Measurements from ENCODE around the gene LENEP. TPM values are rescaled to one million over a fixed set of nuclear protein-coding genes. Genes with fewer than 3 reads are reported as not detected.

LENEP gene
- total and polyA plus RNA-seq, 2 of the 8 experiments (the other 6 are each of a cell fraction or from before 2014, with no cell fraction given): 1.3 TPM; not detected in 1

DNA sequence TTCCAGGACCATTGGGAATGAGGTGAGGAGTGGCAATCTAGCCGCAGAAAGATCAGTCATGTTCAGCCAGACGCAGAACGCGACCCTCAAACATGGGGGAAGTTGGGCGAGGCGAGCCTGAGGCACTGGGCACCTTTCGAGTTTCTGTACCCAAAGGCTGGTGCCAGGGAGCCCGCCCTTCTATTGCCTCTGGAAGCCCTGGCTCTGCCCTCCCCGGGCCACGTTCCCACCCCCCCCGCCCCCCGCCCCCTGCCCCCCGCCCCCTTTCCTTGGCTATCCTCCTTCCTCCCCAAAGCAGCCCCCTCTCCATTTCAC, 7.0 kb downstream of the LENEP start:
- 0% methylated on average over 7 of the region's 13 CpGs; no CpG with 5 or more reads in 1 of the 2 experiments for WGBS, 2 experiments (ENCODE audit: extremely low coverage in 1 of 2, insufficient coverage in 1 of 2, insufficient read length in 1 of 2, insufficient replicate concordance in 2 of 2, low coverage in 1 of 2, low lambda C conversion rate in 2 of 2, missing lambda C conversion rate in 1 of 2)
- H3K27ac ChIP-seq (ENCODE audit: low read depth, low read length): peak overlapping the region; percentile 77; the same call in 1 of the 2 replicates
- no peak for DNase-seq (ENCODE audit: low read depth in 1 of 2, low spot score in 2 of 2)

More for the DNA sequence above, 7.0 kb downstream of the LENEP start:
- H3K23ac ChIP-seq (ENCODE audit: insufficient read length): no peak overlapping the region
- peak overlapping the region; percentile 79 to 91 for H3K4me2 ChIP-seq (ENCODE audit: insufficient read depth in 1 of 2, low read depth in 2 of 2, low read length in 2 of 2)
- peak overlapping the region; percentile 97 for H2BK5ac ChIP-seq (ENCODE audit: low read depth, low read length)
- no peaks in the 10 kb centered on the region for H3K36me3 ChIP-seq (ENCODE audit: control insufficient read depth in 2 of 4, insufficient read depth in 4 of 4, low read length in 3 of 4)
- peak overlapping the region; percentile 93 for H2BK120ac ChIP-seq (replicated peaks; ENCODE audit: low read depth, low read length)
- H3K79me2 ChIP-seq (ENCODE audit: control insufficient read depth in 1 of 2, insufficient read depth in 2 of 2, low read length in 2 of 2): peaks cover 0 to 23% of the 10 kb centered on the region in 2 experiments; a peak in 2 of 4 replicates
- H2AFZ ChIP-seq (ENCODE audit: low read length): no peak overlapping the region
- H3K56ac ChIP-seq (replicated peaks; ENCODE audit: insufficient read length, low read depth, low read length): peak overlapping the region; percentile 91
- H3K4me1 ChIP-seq (replicated peaks in 1 of 4; ENCODE audit: control insufficient read depth in 3 of 4, insufficient read depth in 4 of 4, low read length in 3 of 4): peaks cover 6 to 14% (median 11%) of the 10 kb centered on the region in 4 experiments
- H3K79me1 ChIP-seq (ENCODE audit: low read depth, low read length): no peaks in the 10 kb centered on the region
- H4K20me1 ChIP-seq (replicated peaks in 1 of 2; ENCODE audit: control insufficient read depth in 1 of 2, insufficient read depth in 2 of 2, low read length in 2 of 2): peaks cover 0 to 2% of the 10 kb centered on the region in 2 experiments
- H2AK5ac ChIP-seq (ENCODE audit: low read depth, low read length): peak overlapping the region; percentile 97
- peak overlapping the region in 2 of 4 experiments; percentile 63; a peak in 4 of 7 replicates for H3K9ac ChIP-seq (replicated peaks in 1 of 4; ENCODE audit: extremely low read depth in 1 of 4, low read depth in 3 of 4, low read length in 3 of 4)
- peak overlapping the region; percentile 90; the same call in 1 of the 2 replicates for H2BK20ac ChIP-seq (ENCODE audit: low read length)
- ChIA-PET CTCF (ENCODE audit: partially characterized antibody) (interaction anchor here (2.1 to 14.0 kb wide), 8 partner anchors 14 to 59 kb away, joined by 10 to 334 read pairs (median 112); partner anchors contain the start of genes CKS1B, EFNA4, FLAD1 and PBXIP1), POLR2A (ENCODE audit: partially characterized antibody) (interaction anchor here (1.3 to 42.8 kb wide), 5 partner anchors 16 to 80 kb away, joined by 6 to 702 read pairs (median 8); partner anchors contain the start of genes ADAM15, CKS1B, FLAD1 and PBXIP1)
- H4K91ac ChIP-seq (replicated peaks; ENCODE audit: insufficient read length, low read length): peak overlapping the region; percentile 99
- H3K18ac ChIP-seq (ENCODE audit: extremely low read depth, low read length): peak overlapping the region; percentile 99
- no peak for FAIRE-seq
- peak overlapping the region; percentile 88; the same call in 1 of the 2 replicates for H2BK15ac ChIP-seq (ENCODE audit: low read length)
- H3K9me3 ChIP-seq (ENCODE audit: insufficient read depth in 2 of 2, low read depth in 1 of 2, low read length in 1 of 2): no peaks in the 10 kb centered on the region
- peaks cover 18% of the 10 kb centered on the region; the same call in 1 of the 2 replicates for H3K23me2 ChIP-seq (ENCODE audit: low read depth, low read length)
- peak overlapping the region; percentile 36 for H3K4ac ChIP-seq (replicated peaks; ENCODE audit: insufficient read length, low read depth, low read length)
- TF ChIP-seq ZNF274 (IDR thresholded peaks at IDR 0.05; ENCODE audit: borderline replicate concordance, extremely low read depth, low read length) (no peak), CHD1 (IDR thresholded peaks at IDR 0.05; ENCODE audit: low read depth, low read length) (no peak), CEBPB (IDR thresholded peaks at IDR 0.05; ENCODE audit: low read depth, low read length) (no peak), KDM5A (IDR thresholded peaks at IDR 0.05; ENCODE audit: low read length) (no peak), BCL11A (IDR thresholded peaks at IDR 0.05; ENCODE audit: low read depth in 2 of 2, low read length in 2 of 2) (no peak)
- TF ChIP-seq, protein P1, sequence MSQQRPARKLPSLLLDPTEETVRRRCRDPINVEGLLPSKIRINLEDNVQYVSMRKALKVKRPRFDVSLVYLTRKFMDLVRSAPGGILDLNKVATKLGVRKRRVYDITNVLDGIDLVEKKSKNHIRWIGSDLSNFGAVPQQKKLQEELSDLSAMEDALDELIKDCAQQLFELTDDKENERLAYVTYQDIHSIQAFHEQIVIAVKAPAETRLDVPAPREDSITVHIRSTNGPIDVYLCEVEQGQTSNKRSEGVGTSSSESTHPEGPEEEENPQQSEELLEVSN (IDR thresholded peaks at IDR 0.05): no peak
- peak overlapping the region; percentile 55 to 77 (median 58) for H3K4me3 ChIP-seq (ENCODE audit: extremely low read depth in 1 of 4, insufficient read depth in 2 of 4, low read depth in 3 of 4, low read length in 4 of 4)
- no peak overlapping the region for H4K8ac ChIP-seq (ENCODE audit: extremely low read depth, insufficient read depth, low read length)
- no peaks in the 10 kb centered on the region for H3K27me3 ChIP-seq (replicated peaks in 1 of 4; ENCODE audit: control insufficient read depth in 3 of 4, extremely low read depth in 1 of 4, insufficient read depth in 3 of 4, low read length in 3 of 4)
- H4K5ac ChIP-seq (ENCODE audit: insufficient read length, low read depth, low read length): peak overlapping the region; percentile 93
- no peak overlapping the region for H3K14ac ChIP-seq (ENCODE audit: insufficient read length)
- peak overlapping the region; percentile 96; the same call in 1 of the 2 replicates for H2BK12ac ChIP-seq (ENCODE audit: low read depth, low read length)
